ENCODE data around the gene CCBE1.

The CCBE1 gene

GRCh38 chr18:59689756-59690155 lies 7.5 kb downstream of the CCBE1 start:
- no peak overlapping the region for H3K4me3 ChIP-seq (replicated peaks; ENCODE audit: low read depth, low read length)
- no peak for DNase-seq (ENCODE audit: extremely low read depth, low read depth)
- TF ChIP-seq CTCF (IDR thresholded peaks at IDR 0.05; ENCODE audit: low read depth, low read length, missing control alignments) = no peak

- H3K4me3 ChIP-seq (replicated peaks; ENCODE audit: low read depth, low read length) = no peak overlapping the region
- no peak for DNase-seq (ENCODE audit: extremely low read depth, low read depth)
- TF ChIP-seq CTCF (IDR thresholded peaks at IDR 0.05; ENCODE audit: low read depth, low read length, missing control alignments) = no peak
Measured at GRCh38 chr18:59686260-59686659, 11.0 kb downstream of the CCBE1 start.

GRCh38 chr18:59685501-59685900 lies 11.7 kb downstream of the CCBE1 start:
- no peak for TF ChIP-seq CTCF (IDR thresholded peaks at IDR 0.05; ENCODE audit: low read depth, low read length, missing control alignments)
- no peak overlapping the region for H3K4me3 ChIP-seq (replicated peaks; ENCODE audit: low read depth, low read length)
- no peak for DNase-seq (ENCODE audit: extremely low read depth, low read depth)

- TF ChIP-seq CTCF (IDR thresholded peaks at IDR 0.05; ENCODE audit: low read depth, low read length, missing control alignments) = no peak
- H3K4me3 ChIP-seq (replicated peaks; ENCODE audit: low read depth, low read length) = no peak overlapping the region
- no peak for DNase-seq (ENCODE audit: extremely low read depth, low read depth)
Measured at GRCh38 chr18:59684777-59685176, 12.4 kb downstream of the CCBE1 start.

GRCh38 chr18:59681521-59682004 lies 15.7 kb downstream of the CCBE1 start:
- DNase-seq (ENCODE audit: extremely low read depth, low read depth) = no peak
- TF ChIP-seq CTCF (IDR thresholded peaks at IDR 0.05; ENCODE audit: low read depth, low read length, missing control alignments) = no peak
- H3K4me3 ChIP-seq (replicated peaks; ENCODE audit: low read depth, low read length) = no peak overlapping the region

GRCh38 chr18:59681051-59681450 lies 16.2 kb downstream of the CCBE1 start:
- no peak for DNase-seq (ENCODE audit: extremely low read depth, low read depth)
- no peak for TF ChIP-seq CTCF (IDR thresholded peaks at IDR 0.05; ENCODE audit: low read depth, low read length, missing control alignments)
- H3K4me3 ChIP-seq (replicated peaks; ENCODE audit: low read depth, low read length) = no peak overlapping the region

GRCh38 chr18:59675346-59675745 lies 21.9 kb downstream of the CCBE1 start:
- no peak overlapping the region for H3K4me3 ChIP-seq (replicated peaks; ENCODE audit: low read depth, low read length)
- TF ChIP-seq CTCF (IDR thresholded peaks at IDR 0.05; ENCODE audit: low read depth, low read length, missing control alignments) = no peak
- DNase-seq (ENCODE audit: extremely low read depth, low read depth) = no peak

Measured in HFF-Myc (cell line).